Kidney epithelial cell (primary cell): ENCODE results near the gene CCDC157. TPM values are rescaled to one million over a fixed set of nuclear protein-coding genes. Genes with fewer than 3 reads are reported as not detected.

Experiments used
- DNase-seq: peaks from one replicate; pipeline ENCODE4 v3.0.0-alpha.2; 2010; ENCODE audit warnings: low read depth
- H3K27me3 ChIP-seq: 2 replicates; pipeline ENCODE4 v1.6.0; 2011; ENCODE audit warnings: low read length; ENCODE audit not compliant: control insufficient read depth, insufficient read depth
- H3K36me3 ChIP-seq: 2 replicates; pipeline ENCODE4 v1.5.1; 2011; ENCODE audit warnings: low read length; ENCODE audit not compliant: control insufficient read depth, insufficient read depth
- H3K4me3 ChIP-seq: 2 replicates; pipeline ENCODE4 v1.5.1; 2011; ENCODE audit warnings: low read depth, mild to moderate bottlenecking, control low read depth, low read length
- CTCF ChIP-seq: IDR thresholded peaks from 2 replicates; pipeline ENCODE4 v1.5.1; 2011; ENCODE audit warnings: mild to moderate bottlenecking, moderate library complexity, low read length, control low read depth, inconsistent platforms; ENCODE audit not compliant: insufficient read depth, poor library complexity, severe bottlenecking
- total RNA-seq: library from RNA; depleted of rRNA; stranded (reverse); fragments of >200 nt; gene quantifications from 2 replicates; pipeline ENCODE4 v1.2.3, GENCODE V29; 2015

The CCDC157 gene
- total RNA-seq, 1 donor from 2014 or later = 14.6 TPM

DNA sequence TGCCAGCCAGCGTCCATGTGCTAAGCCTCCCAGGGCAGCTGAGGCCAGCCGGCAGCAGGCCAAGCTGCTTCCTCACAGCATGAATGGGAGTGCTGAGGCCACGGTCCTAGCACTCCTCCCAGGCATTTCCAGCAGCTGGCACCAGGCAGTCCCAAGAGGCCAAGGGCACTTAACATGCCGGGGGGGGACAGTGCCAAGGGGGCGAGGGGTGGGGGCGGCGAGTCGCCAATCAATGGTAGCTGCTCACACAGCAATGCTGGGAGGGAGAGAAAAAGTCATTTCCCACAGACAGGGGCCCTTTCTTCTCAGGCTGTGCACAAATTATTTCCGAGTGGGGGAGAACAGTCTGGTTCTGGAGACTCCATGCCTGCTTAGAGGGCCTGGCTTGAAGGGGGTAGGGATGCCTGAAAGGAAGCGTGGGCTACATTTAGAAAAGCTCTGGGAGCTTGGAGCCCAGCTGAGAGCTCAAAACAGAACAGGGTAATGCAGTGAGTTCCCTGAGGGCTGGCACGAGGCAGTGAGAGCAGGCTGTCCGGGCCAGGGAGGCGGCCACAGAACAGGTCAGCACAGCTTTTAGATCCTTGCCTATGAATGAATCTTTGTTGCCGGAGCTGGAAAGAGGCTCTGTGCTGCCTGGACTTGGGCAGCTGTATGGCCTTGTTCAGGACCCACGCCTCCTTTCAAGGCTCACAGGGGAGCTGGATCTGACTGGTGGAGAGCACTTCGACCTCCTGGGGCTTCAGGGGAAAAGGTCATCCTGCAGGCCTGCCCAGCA lies 15.7 kb upstream of the CCDC157 start:
- Histone ChIP-seq H3K27me3 (no peaks in the 10 kb centered on the region), H3K36me3 (peaks cover 14% of the 10 kb centered on the region), H3K4me3 (no peak overlapping the region)
- TF ChIP-seq CTCF = no peak
- no peak for DNase-seq

- Histone ChIP-seq H3K27me3 (no peaks in the 10 kb centered on the region), H3K4me3 (no peak overlapping the region), H3K36me3 (peaks cover 9% of the 10 kb centered on the region)
- DNase-seq = no peak
- no peak for TF ChIP-seq CTCF
Observed at GRCh38 chr22:30344447-30345200, 12.2 kb upstream of the CCDC157 start.

DNA sequence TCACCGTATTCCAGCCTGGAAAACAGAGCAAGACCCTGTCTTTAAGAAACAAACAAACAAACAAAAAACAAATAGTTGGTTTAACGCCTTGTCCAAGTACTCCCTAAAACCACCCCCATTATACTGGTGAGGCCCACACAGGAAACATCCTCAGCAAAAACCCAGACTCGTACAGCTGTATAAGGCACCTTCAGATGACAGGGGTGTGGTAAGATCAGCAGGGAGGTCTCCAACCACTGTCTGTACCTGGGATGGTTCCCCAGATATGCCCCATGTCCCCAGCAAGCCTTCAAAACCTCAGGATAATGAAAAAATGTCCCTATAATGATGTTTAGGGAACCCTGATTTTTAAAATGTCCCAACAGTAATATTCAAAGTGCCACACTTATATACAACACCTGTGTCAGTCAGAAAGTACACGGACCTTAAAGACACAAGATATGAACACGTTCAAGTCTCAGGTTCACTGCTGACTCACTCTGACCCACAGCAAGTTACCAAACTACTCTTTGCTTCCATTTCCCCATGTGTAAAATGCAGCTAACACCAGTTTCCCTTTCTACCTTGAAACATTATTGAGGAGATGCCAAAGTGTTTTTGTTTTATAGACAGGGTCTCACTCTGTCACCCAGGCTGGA lies 9.4 kb upstream of the CCDC157 start:
- H3K27me3 ChIP-seq = no peaks in the 10 kb centered on the region

GRCh38 chr22:30348404-30348803 lies 8.4 kb upstream of the CCDC157 start:
- TF ChIP-seq CTCF = no peak
- Histone ChIP-seq H3K4me3 (no peak overlapping the region), H3K27me3 (no peaks in the 10 kb centered on the region), H3K36me3 (peaks cover 6% of the 10 kb centered on the region)
- no peak for DNase-seq

More for the DNA sequence above, 9.4 kb upstream of the CCDC157 start:
- TF ChIP-seq CTCF = no peak
- Histone ChIP-seq H3K36me3 (peaks cover 6% of the 10 kb centered on the region), H3K4me3 (no peak overlapping the region)
- DNase-seq = no peak

DNA sequence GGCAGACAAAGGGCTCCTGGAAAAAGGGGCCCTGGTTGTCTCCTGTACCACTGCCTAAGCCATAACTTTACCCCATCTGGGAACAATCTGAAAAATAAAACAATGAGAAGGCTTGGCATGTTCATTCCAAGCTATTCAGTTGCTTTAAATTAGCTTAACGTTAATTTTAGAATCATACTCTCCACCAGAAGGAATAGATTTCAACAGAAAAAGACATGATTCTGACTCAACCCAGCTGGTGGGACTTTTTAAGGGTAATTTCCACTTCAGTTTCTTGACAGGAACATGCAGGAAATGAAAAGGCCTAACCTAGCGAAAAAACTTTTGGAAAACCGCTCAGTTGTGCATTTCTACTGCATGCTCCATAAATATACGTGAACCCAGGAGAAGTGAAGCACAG lies 8.0 kb upstream of the CCDC157 start:
- H3K36me3 ChIP-seq = peaks cover 6% of the 10 kb centered on the region
- H3K27me3 ChIP-seq = no peaks in the 10 kb centered on the region
- DNase-seq = no peak
- H3K4me3 ChIP-seq = no peak overlapping the region
- TF ChIP-seq CTCF = no peak
